HG03139 (cell line): ENCODE data around the gene SDK2.

Experiments used
- ATAC-seq: cut with Tn5 transposase; IDR thresholded peaks from one replicate; pipeline ENCODE4 v1.9.1; 2021; ENCODE audit not compliant: unreplicated experiment

SDK2 gene

GRCh38 chr17:73591296-73592078 is 52.8 kb downstream of the SDK2 start:
- peak; percentile 69 for ATAC-seq

- no peak for ATAC-seq
These were observed 54.8 kb downstream of the SDK2 start for GRCh38 chr17:73589363-73589980.

- ATAC-seq: no peak
These were observed 55.4 kb downstream of the SDK2 start for GRCh38 chr17:73588891-73589290.

- no peak for ATAC-seq
These were observed 55.9 kb downstream of the SDK2 start for GRCh38 chr17:73588301-73588846.

GRCh38 chr17:73586921-73587602 is 57.2 kb downstream of the SDK2 start:
- ATAC-seq: no peak

GRCh38 chr17:73586275-73586832 is 57.9 kb downstream of the SDK2 start:
- no peak for ATAC-seq

- ATAC-seq: no peak
These were observed 58.7 kb downstream of the SDK2 start for GRCh38 chr17:73585583-73585982.

- ATAC-seq: no peak
These were observed 59.3 kb downstream of the SDK2 start for GRCh38 chr17:73584987-73585386.

GRCh38 chr17:73584049-73584448 is 60.2 kb downstream of the SDK2 start:
- no peak for ATAC-seq

- ATAC-seq: no peak
These were observed 61.4 kb downstream of the SDK2 start for GRCh38 chr17:73582821-73583220.

GRCh38 chr17:73582359-73582758 is 61.9 kb downstream of the SDK2 start:
- ATAC-seq: no peak

GRCh38 chr17:73581379-73581778 is 62.9 kb downstream of the SDK2 start:
- no peak for ATAC-seq

GRCh38 chr17:73580073-73580710 is 64.1 kb downstream of the SDK2 start:
- ATAC-seq: no peak

GRCh38 chr17:73576556-73577098 is 67.6 kb downstream of the SDK2 start:
- no peak for ATAC-seq

- no peak for ATAC-seq
These were observed 68.6 kb downstream of the SDK2 start for GRCh38 chr17:73575470-73576221.

- no peak for ATAC-seq
These were observed 72.6 kb downstream of the SDK2 start for GRCh38 chr17:73571511-73572130.

GRCh38 chr17:73569762-73570319 is 74.4 kb downstream of the SDK2 start:
- no peak for ATAC-seq

GRCh38 chr17:73568934-73569333 is 75.3 kb downstream of the SDK2 start:
- ATAC-seq: no peak
